ENCODE measurements around the gene EFHD2.

The EFHD2 gene

GRCh38 chr1:15410223-15410883 is 665 bp downstream of the EFHD2 start:
- WGBS, 2 donors (ENCODE audit: extremely low coverage in 2 of 2, insufficient read length in 2 of 2, insufficient replicate concordance in 1 of 2): no CpG with 5 or more reads among the region's 53 CpGs

GRCh38 chr1:15410884-15411245 is 1.2 kb downstream of the EFHD2 start:
- Histone ChIP-seq H3K4me2 (ENCODE audit: insufficient read depth, low read length, poor library complexity, severe bottlenecking) (peak overlapping the region; percentile 90), H3K23ac (ENCODE audit: low read depth, low read length, poor library complexity) (no peak overlapping the region), H3K36me3 (replicated peaks in 1 of 2; ENCODE audit: control insufficient read depth in 2 of 2, insufficient read depth in 2 of 2, low read length in 2 of 2) (no peaks in the 10 kb centered on the region), H3K14ac (ENCODE audit: low read length) (no peak overlapping the region), H3K9ac (ENCODE audit: low read depth, low read length, poor library complexity) (no peak overlapping the region), H4K91ac (ENCODE audit: low read depth, low read length, poor library complexity) (no peak overlapping the region), H3K9me3 (replicated peaks in 1 of 2; ENCODE audit: control insufficient read depth in 2 of 2, insufficient read depth in 1 of 2, low read depth in 1 of 2, low read length in 2 of 2) (no peaks in the 10 kb centered on the region), H2BK5ac (ENCODE audit: low read length) (no peak overlapping the region), H2BK120ac (ENCODE audit: low read depth, low read length) (no peak overlapping the region), H2BK15ac (ENCODE audit: low read length) (no peak overlapping the region), H3K27me3 (ENCODE audit: control insufficient read depth in 3 of 3, insufficient read depth in 3 of 3, low read depth in 1 of 3, low read length in 3 of 3) (peaks cover 0 to 31% (median 15%) of the 10 kb centered on the region in 3 experiments), H3K79me1 (ENCODE audit: low read depth, low read length) (no peaks in the 10 kb centered on the region), H4K8ac (ENCODE audit: low read depth, low read length) (no peak overlapping the region), H3K18ac (ENCODE audit: low read length) (no peak overlapping the region), H2AFZ (ENCODE audit: low read length) (peak overlapping the region; percentile 98), H3K4ac (ENCODE audit: low read length) (no peak overlapping the region), H3K27ac (replicated peaks; ENCODE audit: low read length) (no peak overlapping the region), H3K4me3 (ENCODE audit: low read length in 2 of 2) (peak overlapping the region; percentile 75 to 91), H2BK12ac (ENCODE audit: low read length) (no peak overlapping the region), H2AK5ac (ENCODE audit: low read depth, low read length) (no peak overlapping the region), H3K4me1 (ENCODE audit: control insufficient read depth in 2 of 2, insufficient read depth in 1 of 2, low read depth in 1 of 2, low read length in 2 of 2) (peaks cover 10 to 12% of the 10 kb centered on the region in 2 donors)
- no peak for DNase-seq (ENCODE audit: low spot score)
- no CpG with 5 or more reads among the region's 11 CpGs for WGBS, 2 donors (ENCODE audit: extremely low coverage in 2 of 2, insufficient read length in 2 of 2, insufficient replicate concordance in 1 of 2)

More at GRCh38 chr1:15410223-15410883, 665 bp downstream of the EFHD2 start:
- Histone ChIP-seq H3K79me1 (ENCODE audit: low read depth, low read length) (no peaks in the 10 kb centered on the region), H4K8ac (ENCODE audit: low read depth, low read length) (no peak overlapping the region), H3K9ac (ENCODE audit: low read depth, low read length, poor library complexity) (peak overlapping the region; percentile 99), H2BK12ac (ENCODE audit: low read length) (no peak overlapping the region), H2AFZ (ENCODE audit: low read length) (peak overlapping the region; percentile 98), H3K23ac (ENCODE audit: low read depth, low read length, poor library complexity) (peak overlapping the region; percentile 98), H2AK5ac (ENCODE audit: low read depth, low read length) (peak overlapping the region; percentile 26), H3K36me3 (replicated peaks in 1 of 2; ENCODE audit: control insufficient read depth in 2 of 2, insufficient read depth in 2 of 2, low read length in 2 of 2) (no peaks in the 10 kb centered on the region), H2BK120ac (ENCODE audit: low read depth, low read length) (no peak overlapping the region), H3K18ac (ENCODE audit: low read length) (peak overlapping the region; percentile 93), H3K14ac (ENCODE audit: low read length) (peak overlapping the region; percentile 25), H3K4ac (ENCODE audit: low read length) (no peak overlapping the region), H3K4me1 (ENCODE audit: control insufficient read depth in 2 of 2, insufficient read depth in 1 of 2, low read depth in 1 of 2, low read length in 2 of 2) (peaks cover 10 to 12% of the 10 kb centered on the region in 2 donors), H3K27ac (replicated peaks; ENCODE audit: low read length) (no peak overlapping the region), H4K91ac (ENCODE audit: low read depth, low read length, poor library complexity) (no peak overlapping the region), H2BK5ac (ENCODE audit: low read length) (no peak overlapping the region), H3K9me3 (replicated peaks in 1 of 2; ENCODE audit: control insufficient read depth in 2 of 2, insufficient read depth in 1 of 2, low read depth in 1 of 2, low read length in 2 of 2) (no peaks in the 10 kb centered on the region), H3K4me2 (ENCODE audit: insufficient read depth, low read length, poor library complexity, severe bottlenecking) (peak overlapping the region; percentile 90), H3K4me3 (ENCODE audit: low read length in 2 of 2) (peak overlapping the region; percentile 75 to 91), H3K27me3 (ENCODE audit: control insufficient read depth in 3 of 3, insufficient read depth in 3 of 3, low read depth in 1 of 3, low read length in 3 of 3) (peaks cover 0 to 37% (median 15%) of the 10 kb centered on the region in 3 experiments), H2BK15ac (ENCODE audit: low read length) (no peak overlapping the region)
- no peak for DNase-seq (ENCODE audit: low spot score)

DNA sequence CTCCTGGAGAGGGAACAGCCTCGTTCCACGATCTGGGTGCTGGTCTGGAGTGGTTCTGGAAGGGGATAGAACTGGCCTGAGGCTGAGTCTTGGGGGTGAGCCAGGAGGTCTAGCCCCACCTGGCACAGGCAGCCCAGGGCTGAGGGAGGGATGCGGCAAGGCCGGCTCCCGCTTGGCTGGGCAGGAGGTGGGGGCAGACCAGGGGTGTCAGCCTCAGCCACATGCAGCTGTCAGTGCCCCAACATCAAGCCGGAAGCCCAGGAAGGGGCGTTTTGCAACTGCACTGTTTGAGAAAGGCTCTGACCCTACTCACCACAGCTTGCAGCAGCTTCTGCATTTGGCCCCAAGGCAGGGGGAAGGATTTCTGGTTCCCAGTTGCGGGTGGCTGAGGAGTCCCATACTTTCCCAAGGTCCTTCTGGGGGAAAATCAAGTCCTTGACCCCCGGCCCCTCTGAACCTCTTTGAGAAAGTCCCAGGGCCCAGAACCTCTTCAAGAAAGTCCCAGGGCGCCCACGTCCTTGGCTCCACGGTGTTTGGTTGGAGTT is 2.0 kb downstream of the EFHD2 start:
- Histone ChIP-seq H3K4me2 (ENCODE audit: insufficient read depth, low read length, poor library complexity, severe bottlenecking) (no peak overlapping the region), H2BK15ac (ENCODE audit: low read length) (no peak overlapping the region), H2AK5ac (ENCODE audit: low read depth, low read length) (peak overlapping the region; percentile 12), H2BK120ac (ENCODE audit: low read depth, low read length) (no peak overlapping the region), H4K8ac (ENCODE audit: low read depth, low read length) (no peak overlapping the region), H3K14ac (ENCODE audit: low read length) (peak overlapping the region; percentile 67), H2AFZ (ENCODE audit: low read length) (no peak overlapping the region), H3K27ac (replicated peaks; ENCODE audit: low read length) (no peak overlapping the region), H3K27me3 (ENCODE audit: control insufficient read depth in 3 of 3, insufficient read depth in 3 of 3, low read depth in 1 of 3, low read length in 3 of 3) (peaks cover 0 to 26% (median 15%) of the 10 kb centered on the region in 3 experiments), H3K23ac (ENCODE audit: low read depth, low read length, poor library complexity) (peak overlapping the region; percentile 68), H3K4me1 (ENCODE audit: control insufficient read depth in 2 of 2, insufficient read depth in 1 of 2, low read depth in 1 of 2, low read length in 2 of 2) (peaks cover 10 to 12% of the 10 kb centered on the region in 2 donors), H3K9me3 (replicated peaks in 1 of 2; ENCODE audit: control insufficient read depth in 2 of 2, insufficient read depth in 1 of 2, low read depth in 1 of 2, low read length in 2 of 2) (no peaks in the 10 kb centered on the region), H3K79me1 (ENCODE audit: low read depth, low read length) (no peaks in the 10 kb centered on the region), H2BK12ac (ENCODE audit: low read length) (no peak overlapping the region), H2BK5ac (ENCODE audit: low read length) (no peak overlapping the region), H3K18ac (ENCODE audit: low read length) (no peak overlapping the region), H4K91ac (ENCODE audit: low read depth, low read length, poor library complexity) (no peak overlapping the region), H3K36me3 (replicated peaks in 1 of 2; ENCODE audit: control insufficient read depth in 2 of 2, insufficient read depth in 2 of 2, low read length in 2 of 2) (no peaks in the 10 kb centered on the region), H3K4me3 (ENCODE audit: low read length in 2 of 2) (peak overlapping the region in 1 of 2 donors; percentile 4), H3K9ac (ENCODE audit: low read depth, low read length, poor library complexity) (no peak overlapping the region), H3K4ac (ENCODE audit: low read length) (no peak overlapping the region)
- no peak for DNase-seq (ENCODE audit: low spot score)
- no CpG with 5 or more reads among the region's 12 CpGs for WGBS, 2 donors (ENCODE audit: extremely low coverage in 2 of 2, insufficient read length in 2 of 2, insufficient replicate concordance in 1 of 2)

GRCh38 chr1:15412175-15412800 is 2.6 kb downstream of the EFHD2 start:
- H2BK5ac ChIP-seq (ENCODE audit: low read length): no peak overlapping the region
- no peak overlapping the region for H2AK5ac ChIP-seq (ENCODE audit: low read depth, low read length)
- H3K18ac ChIP-seq (ENCODE audit: low read length): no peak overlapping the region
- H2BK120ac ChIP-seq (ENCODE audit: low read depth, low read length): no peak overlapping the region
- no peaks in the 10 kb centered on the region for H3K9me3 ChIP-seq (replicated peaks in 1 of 2; ENCODE audit: control insufficient read depth in 2 of 2, insufficient read depth in 1 of 2, low read depth in 1 of 2, low read length in 2 of 2)
- no peak overlapping the region for H3K23ac ChIP-seq (ENCODE audit: low read depth, low read length, poor library complexity)
- no peak overlapping the region for H4K91ac ChIP-seq (ENCODE audit: low read depth, low read length, poor library complexity)
- no peak overlapping the region for H2BK15ac ChIP-seq (ENCODE audit: low read length)
- no peaks in the 10 kb centered on the region for H3K79me1 ChIP-seq (ENCODE audit: low read depth, low read length)
- no peak overlapping the region for H3K4me3 ChIP-seq (ENCODE audit: low read length in 2 of 2)
- no peak overlapping the region for H3K9ac ChIP-seq (ENCODE audit: low read depth, low read length, poor library complexity)
- no peak overlapping the region for H2BK12ac ChIP-seq (ENCODE audit: low read length)
- H3K4me2 ChIP-seq (ENCODE audit: insufficient read depth, low read length, poor library complexity, severe bottlenecking): no peak overlapping the region
- no peak overlapping the region for H3K4ac ChIP-seq (ENCODE audit: low read length)
- no CpG with 5 or more reads among the region's 16 CpGs for WGBS, 2 donors (ENCODE audit: extremely low coverage in 2 of 2, insufficient read length in 2 of 2, insufficient replicate concordance in 1 of 2)
- peaks cover 0 to 20% (median 15%) of the 10 kb centered on the region in 3 experiments for H3K27me3 ChIP-seq (ENCODE audit: control insufficient read depth in 3 of 3, insufficient read depth in 3 of 3, low read depth in 1 of 3, low read length in 3 of 3)
- no peak overlapping the region for H3K14ac ChIP-seq (ENCODE audit: low read length)
- H3K27ac ChIP-seq (replicated peaks; ENCODE audit: low read length): no peak overlapping the region
- DNase-seq (ENCODE audit: low spot score): no peak
- H2AFZ ChIP-seq (ENCODE audit: low read length): no peak overlapping the region
- H3K4me1 ChIP-seq (ENCODE audit: control insufficient read depth in 2 of 2, insufficient read depth in 1 of 2, low read depth in 1 of 2, low read length in 2 of 2): peaks cover 10 to 12% of the 10 kb centered on the region in 2 donors
- H4K8ac ChIP-seq (ENCODE audit: low read depth, low read length): no peak overlapping the region
- H3K36me3 ChIP-seq (replicated peaks in 1 of 2; ENCODE audit: control insufficient read depth in 2 of 2, insufficient read depth in 2 of 2, low read length in 2 of 2): no peaks in the 10 kb centered on the region

Data from neuronal stem cell (in vitro differentiated cells).